GM23338 (cell line): Measurements from ENCODE around the gene BIRC7. TPM values are rescaled to one million over a fixed set of nuclear protein-coding genes. Genes with fewer than 3 reads are reported as not detected.

Experiments used
- ATAC-seq: fragments of 200-7000 bp; cut with Tn5 transposase; 3 replicates; pipeline ENCODE4 v1.9.1; 2020
- DNase-seq: peaks from one replicate; pipeline ENCODE4 v3.0.0-alpha.2; 2015; ENCODE audit warnings: low spot score
- H2AFZ ChIP-seq: fragments of 200-600 bp; sonication (generic); 2 replicates; pipeline ENCODE4 v1.8.0; 2016; ENCODE audit warnings: antibody characterized with exemption, mild to moderate bottlenecking, moderate library complexity
- H3F3A ChIP-seq: fragments of 200-600 bp; sonication (generic); replicated peaks from 2 replicates; pipeline ENCODE4 v1.8.0; 2017; ENCODE audit warnings: antibody characterized with exemption, mixed run types, low read depth
- H3K27ac ChIP-seq: fragments of 200-600 bp; sonication (generic); 2 replicates; pipeline ENCODE4 v1.6.1; 2016; ENCODE audit warnings: low read depth
- H3K27me3 ChIP-seq: fragments of 200-600 bp; sonication (generic); 2 replicates; pipeline ENCODE4 v1.8.0; 2016; ENCODE audit warnings: mild to moderate bottlenecking, mixed run types, moderate library complexity; ENCODE audit not compliant: insufficient read depth
- H3K36me3 ChIP-seq: fragments of 200-600 bp; sonication (generic); 2 replicates; pipeline ENCODE4 v1.8.0; 2016; ENCODE audit warnings: mild to moderate bottlenecking; ENCODE audit not compliant: insufficient read depth
- H3K4me1 ChIP-seq: fragments of 200-600 bp; sonication (generic); 2 replicates; pipeline ENCODE4 v1.8.0; 2016; ENCODE audit warnings: mild to moderate bottlenecking, moderate library complexity; ENCODE audit not compliant: insufficient read depth
- H3K4me2 ChIP-seq: fragments of 200-600 bp; sonication (generic); 2 replicates; pipeline ENCODE4 v1.7.1; 2017; ENCODE audit warnings: mixed run types
- H3K4me3 ChIP-seq: fragments of 200-600 bp; sonication (generic); 2 replicates; pipeline ENCODE4 v1.6.1; 2016; ENCODE audit warnings: mixed run types
- H3K79me2 ChIP-seq: fragments of 200-600 bp; sonication (generic); replicated peaks from 2 replicates; pipeline ENCODE4 v1.8.0; 2017; ENCODE audit warnings: mild to moderate bottlenecking; ENCODE audit not compliant: insufficient read depth
- H3K9me2 ChIP-seq: fragments of 200-600 bp; sonication (generic); 2 replicates; pipeline ENCODE4 v1.8.0; 2017; ENCODE audit not compliant: insufficient read depth
- H4K20me1 ChIP-seq: fragments of 200-600 bp; sonication (generic); replicated peaks from 2 replicates; pipeline ENCODE4 v1.8.0; 2017; ENCODE audit warnings: mild to moderate bottlenecking; ENCODE audit not compliant: insufficient read depth
- H3K27ac Mint-ChIP-seq: 2 replicates; pipeline ENCODE4 v1.8.0; 2020; ENCODE audit warnings: inconsistent platforms, mild to moderate bottlenecking, moderate library complexity, mixed read lengths
- H3K27me3 Mint-ChIP-seq: 3 replicates; pipeline ENCODE4 v1.8.0; 2022; ENCODE audit warnings: low read depth, mild to moderate bottlenecking, moderate library complexity, mixed read lengths, inconsistent platforms; ENCODE audit not compliant: insufficient read depth, poor library complexity
- H3K36me3 Mint-ChIP-seq: 3 replicates; pipeline ENCODE4 v1.8.0; 2021; ENCODE audit warnings: low read depth, mild to moderate bottlenecking, inconsistent platforms, moderate library complexity, mixed read lengths
- H3K4me1 Mint-ChIP-seq: 3 replicates; pipeline ENCODE4 v1.8.0; 2020; ENCODE audit warnings: mild to moderate bottlenecking, inconsistent platforms, mixed read lengths
- H3K4me3 Mint-ChIP-seq: 3 replicates; pipeline ENCODE4 v1.8.0; 2021; ENCODE audit warnings: moderate library complexity, mild to moderate bottlenecking, inconsistent platforms, mixed read lengths
- H3K9me3 Mint-ChIP-seq: 3 replicates; pipeline ENCODE4 v1.8.0; 2020; ENCODE audit warnings: moderate library complexity, mild to moderate bottlenecking, inconsistent platforms, mixed read lengths
- EZH2 ChIP-seq: fragments of 200-600 bp; sonication (generic); IDR thresholded peaks from one replicate; pipeline ENCODE4 v1.8.0; 2017; ENCODE audit warnings: antibody characterized with exemption, mild to moderate bottlenecking, low read depth; ENCODE audit not compliant: unreplicated experiment
- JUNB ChIP-seq: IDR thresholded peaks from one replicate; pipeline ENCODE4 v1.6.1; 2016; ENCODE audit warnings: antibody characterized with exemption; ENCODE audit not compliant: unreplicated experiment
- POLR2AphosphoS5 ChIP-seq: IDR thresholded peaks from 2 replicates; pipeline ENCODE4 v1.6.1; 2016; ENCODE audit warnings: antibody characterized with exemption, low read depth
- STAT1 ChIP-seq: IDR thresholded peaks from one replicate; pipeline ENCODE4 v1.6.1; 2016; ENCODE audit warnings: antibody characterized with exemption; ENCODE audit not compliant: unreplicated experiment
- ZNF114 ChIP-seq: fragments of 250-450 bp; sonication (Bioruptor Pico); IDR thresholded peaks from 2 replicates; pipeline ENCODE4 v1.5.0; 2020; ENCODE audit warnings: mild to moderate bottlenecking, moderate library complexity
- ZNF331 ChIP-seq: fragments of 250-450 bp; sonication (Bioruptor Pico); IDR thresholded peaks from 2 replicates; pipeline ENCODE4 v1.5.0; 2020; ENCODE audit warnings: low read depth, mild to moderate bottlenecking, moderate library complexity
- polyA plus RNA-seq: library from polyadenylated mRNA; unstranded; fragments of >200 nt; fragmentation: Nextera tagmentation; extraction: Ambion mirVana; gene quantifications from 2 replicates; pipeline ENCODE4 v1.2.1, GENCODE V29; 2016
- total RNA-seq: library from RNA; depleted of rRNA; stranded (reverse); fragments of >200 nt; shearing (Covaris generic); gene quantifications from 2 replicates; pipeline ENCODE4 v1.2.3, GENCODE V29; 2014
- TF ChIP-seq, protein P1 (sequence below): fragments of 250-450 bp; sonication (Bioruptor Pico); IDR thresholded peaks from 2 replicates; pipeline ENCODE4 v1.5.0; 2020; ENCODE audit warnings: mild to moderate bottlenecking, moderate library complexity
- TF ChIP-seq, protein P2 (sequence below): IDR thresholded peaks from 2 replicates; pipeline ENCODE4 v1.6.1; 2016; ENCODE audit warnings: antibody characterized with exemption

BIRC7 gene
- total and polyA plus RNA-seq, 2 experiments from 2014 or later = 0.16 to 0.24 TPM

DNA sequence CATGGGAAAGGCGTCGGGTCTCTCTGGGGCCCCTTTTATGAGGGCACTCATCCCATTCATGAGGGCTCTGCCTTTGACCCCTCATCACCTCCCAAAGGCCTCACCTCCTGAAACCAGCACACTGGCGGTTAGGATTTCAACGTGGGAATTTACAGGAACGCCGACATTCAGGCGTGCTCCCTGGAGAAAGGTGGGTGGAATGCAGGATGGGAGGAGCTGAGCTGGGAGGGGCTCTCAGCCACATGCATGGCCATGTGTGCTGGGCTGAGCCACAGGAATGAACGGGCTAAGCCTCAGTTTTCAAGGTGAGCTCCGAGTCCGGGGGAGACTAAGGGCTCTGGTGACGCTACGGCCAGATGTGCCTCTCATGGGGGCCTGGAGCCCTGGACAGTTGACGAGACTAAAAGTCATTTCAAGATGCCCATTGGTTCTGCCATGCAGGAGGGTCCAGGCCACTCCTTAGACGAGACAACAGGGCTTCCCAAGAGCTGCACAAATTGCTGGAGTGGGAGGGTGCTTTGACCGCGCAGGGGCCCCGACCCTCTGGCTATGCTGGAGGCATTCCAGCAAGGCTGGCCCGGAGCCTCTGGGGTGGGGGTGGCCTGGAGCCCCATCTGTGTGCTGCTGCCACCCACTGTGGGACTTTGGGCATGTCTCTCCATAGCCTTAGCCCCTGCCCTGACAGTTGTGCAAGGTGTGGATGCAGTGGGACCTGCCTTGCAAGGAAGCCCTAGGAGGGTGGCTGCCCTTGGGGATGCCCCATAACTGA, 33.1 kb downstream of the BIRC7 start (continued):
- TF ChIP-seq, protein P1, sequence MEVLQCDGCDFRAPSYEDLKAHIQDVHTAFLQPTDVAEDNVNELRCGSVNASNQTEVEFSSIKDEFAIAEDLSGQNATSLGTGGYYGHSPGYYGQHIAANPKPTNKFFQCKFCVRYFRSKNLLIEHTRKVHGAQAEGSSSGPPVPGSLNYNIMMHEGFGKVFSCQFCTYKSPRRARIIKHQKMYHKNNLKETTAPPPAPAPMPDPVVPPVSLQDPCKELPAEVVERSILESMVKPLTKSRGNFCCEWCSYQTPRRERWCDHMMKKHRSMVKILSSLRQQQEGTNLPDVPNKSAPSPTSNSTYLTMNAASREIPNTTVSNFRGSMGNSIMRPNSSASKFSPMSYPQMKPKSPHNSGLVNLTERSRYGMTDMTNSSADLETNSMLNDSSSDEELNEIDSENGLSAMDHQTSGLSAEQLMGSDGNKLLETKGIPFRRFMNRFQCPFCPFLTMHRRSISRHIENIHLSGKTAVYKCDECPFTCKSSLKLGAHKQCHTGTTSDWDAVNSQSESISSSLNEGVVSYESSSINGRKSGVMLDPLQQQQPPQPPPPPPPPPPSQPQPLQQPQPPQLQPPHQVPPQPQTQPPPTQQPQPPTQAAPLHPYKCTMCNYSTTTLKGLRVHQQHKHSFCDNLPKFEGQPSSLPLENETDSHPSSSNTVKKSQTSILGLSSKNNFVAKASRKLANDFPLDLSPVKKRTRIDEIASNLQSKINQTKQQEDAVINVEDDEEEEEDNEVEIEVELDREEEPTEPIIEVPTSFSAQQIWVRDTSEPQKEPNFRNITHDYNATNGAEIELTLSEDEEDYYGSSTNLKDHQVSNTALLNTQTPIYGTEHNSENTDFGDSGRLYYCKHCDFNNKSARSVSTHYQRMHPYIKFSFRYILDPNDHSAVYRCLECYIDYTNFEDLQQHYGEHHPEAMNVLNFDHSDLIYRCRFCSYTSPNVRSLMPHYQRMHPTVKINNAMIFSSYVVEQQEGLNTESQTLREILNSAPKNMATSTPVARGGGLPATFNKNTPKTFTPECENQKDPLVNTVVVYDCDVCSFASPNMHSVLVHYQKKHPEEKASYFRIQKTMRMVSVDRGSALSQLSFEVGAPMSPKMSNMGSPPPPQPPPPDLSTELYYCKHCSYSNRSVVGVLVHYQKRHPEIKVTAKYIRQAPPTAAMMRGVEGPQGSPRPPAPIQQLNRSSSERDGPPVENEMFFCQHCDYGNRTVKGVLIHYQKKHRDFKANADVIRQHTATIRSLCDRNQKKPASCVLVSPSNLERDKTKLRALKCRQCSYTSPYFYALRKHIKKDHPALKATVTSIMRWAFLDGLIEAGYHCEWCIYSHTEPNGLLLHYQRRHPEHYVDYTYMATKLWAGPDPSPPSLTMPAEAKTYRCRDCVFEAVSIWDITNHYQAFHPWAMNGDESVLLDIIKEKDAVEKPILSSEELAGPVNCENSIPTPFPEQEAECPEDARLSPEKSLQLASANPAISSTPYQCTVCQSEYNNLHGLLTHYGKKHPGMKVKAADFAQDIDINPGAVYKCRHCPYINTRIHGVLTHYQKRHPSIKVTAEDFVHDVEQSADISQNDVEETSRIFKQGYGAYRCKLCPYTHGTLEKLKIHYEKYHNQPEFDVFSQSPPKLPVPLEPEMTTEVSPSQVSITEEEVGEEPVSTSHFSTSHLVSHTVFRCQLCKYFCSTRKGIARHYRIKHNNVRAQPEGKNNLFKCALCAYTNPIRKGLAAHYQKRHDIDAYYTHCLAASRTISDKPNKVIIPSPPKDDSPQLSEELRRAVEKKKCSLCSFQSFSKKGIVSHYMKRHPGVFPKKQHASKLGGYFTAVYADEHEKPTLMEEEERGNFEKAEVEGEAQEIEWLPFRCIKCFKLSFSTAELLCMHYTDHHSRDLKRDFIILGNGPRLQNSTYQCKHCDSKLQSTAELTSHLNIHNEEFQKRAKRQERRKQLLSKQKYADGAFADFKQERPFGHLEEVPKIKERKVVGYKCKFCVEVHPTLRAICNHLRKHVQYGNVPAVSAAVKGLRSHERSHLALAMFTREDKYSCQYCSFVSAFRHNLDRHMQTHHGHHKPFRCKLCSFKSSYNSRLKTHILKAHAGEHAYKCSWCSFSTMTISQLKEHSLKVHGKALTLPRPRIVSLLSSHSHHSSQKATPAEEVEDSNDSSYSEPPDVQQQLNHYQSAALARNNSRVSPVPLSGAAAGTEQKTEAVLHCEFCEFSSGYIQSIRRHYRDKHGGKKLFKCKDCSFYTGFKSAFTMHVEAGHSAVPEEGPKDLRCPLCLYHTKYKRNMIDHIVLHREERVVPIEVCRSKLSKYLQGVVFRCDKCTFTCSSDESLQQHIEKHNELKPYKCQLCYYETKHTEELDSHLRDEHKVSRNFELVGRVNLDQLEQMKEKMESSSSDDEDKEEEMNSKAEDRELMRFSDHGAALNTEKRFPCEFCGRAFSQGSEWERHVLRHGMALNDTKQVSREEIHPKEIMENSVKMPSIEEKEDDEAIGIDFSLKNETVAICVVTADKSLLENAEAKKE (CRISPR knock-in tag) = no peak
- no peak for TF ChIP-seq ZNF114 (CRISPR knock-in tag)

DNA sequence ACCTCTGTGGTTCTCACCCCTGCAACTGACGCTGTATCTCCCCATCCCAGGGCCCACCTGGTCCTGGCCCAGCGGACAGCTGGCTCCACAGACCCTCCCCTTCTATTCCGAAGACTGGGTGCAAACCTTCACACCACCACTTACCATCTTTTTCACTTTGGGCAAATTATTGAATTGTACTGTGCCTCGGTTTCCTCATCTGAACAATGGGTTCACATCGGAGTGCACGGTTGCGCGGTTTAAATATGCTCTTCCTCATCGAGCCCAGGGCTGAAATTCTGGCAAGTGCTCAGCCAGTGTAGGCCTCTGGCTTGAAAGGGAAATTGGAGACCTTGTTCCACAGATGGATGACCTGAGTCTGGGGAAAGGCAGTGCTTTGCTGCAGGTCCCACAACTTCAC, 34.0 kb downstream of the BIRC7 start:
- no peaks in the 10 kb centered on the region for H3K36me3 ChIP-seq
- H3F3A ChIP-seq = no peaks in the 10 kb centered on the region
- peaks cover 8% of the 10 kb centered on the region; the same call in 1 of the 2 replicates for H3K4me1 ChIP-seq
- H3K27ac Mint-ChIP-seq = no peak overlapping the region
- no peaks in the 10 kb centered on the region for H3K9me3 Mint-ChIP-seq
- H3K79me2 ChIP-seq = peaks cover 20% of the 10 kb centered on the region
- no peak overlapping the region; the same call in 2 of the 3 replicates for H3K4me3 Mint-ChIP-seq
- no peak overlapping the region for H2AFZ ChIP-seq
- no peak overlapping the region for H3K4me2 ChIP-seq
- peaks cover 11% of the 10 kb centered on the region for H3K4me1 Mint-ChIP-seq
- no peak for DNase-seq
- H3K4me3 ChIP-seq = no peak overlapping the region
- H3K27me3 Mint-ChIP-seq = peaks cover 19% of the 10 kb centered on the region
- no peak for ATAC-seq
- H3K36me3 Mint-ChIP-seq = no peaks in the 10 kb centered on the region; the same call in 2 of the 3 replicates
- H4K20me1 ChIP-seq = peaks cover 10% of the 10 kb centered on the region; the same call in 1 of the 2 replicates
- no peaks in the 10 kb centered on the region for H3K9me2 ChIP-seq
- no peak overlapping the region for H3K27ac ChIP-seq
- no peaks in the 10 kb centered on the region for H3K27me3 ChIP-seq
- TF ChIP-seq JUNB = no peak
- no peak for TF ChIP-seq EZH2
- no peak for TF ChIP-seq ZNF331 (CRISPR knock-in tag)
- no peak for TF ChIP-seq ZNF114 (CRISPR knock-in tag)
- TF ChIP-seq, protein P1 (CRISPR knock-in tag) = no peak
- TF ChIP-seq, protein P2, sequence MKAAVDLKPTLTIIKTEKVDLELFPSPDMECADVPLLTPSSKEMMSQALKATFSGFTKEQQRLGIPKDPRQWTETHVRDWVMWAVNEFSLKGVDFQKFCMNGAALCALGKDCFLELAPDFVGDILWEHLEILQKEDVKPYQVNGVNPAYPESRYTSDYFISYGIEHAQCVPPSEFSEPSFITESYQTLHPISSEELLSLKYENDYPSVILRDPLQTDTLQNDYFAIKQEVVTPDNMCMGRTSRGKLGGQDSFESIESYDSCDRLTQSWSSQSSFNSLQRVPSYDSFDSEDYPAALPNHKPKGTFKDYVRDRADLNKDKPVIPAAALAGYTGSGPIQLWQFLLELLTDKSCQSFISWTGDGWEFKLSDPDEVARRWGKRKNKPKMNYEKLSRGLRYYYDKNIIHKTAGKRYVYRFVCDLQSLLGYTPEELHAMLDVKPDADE = no peak
- no peak for TF ChIP-seq POLR2AphosphoS5
- no peak for TF ChIP-seq STAT1
